ENCODE results near the gene IGFBP4.

The IGFBP4 gene

DNA sequence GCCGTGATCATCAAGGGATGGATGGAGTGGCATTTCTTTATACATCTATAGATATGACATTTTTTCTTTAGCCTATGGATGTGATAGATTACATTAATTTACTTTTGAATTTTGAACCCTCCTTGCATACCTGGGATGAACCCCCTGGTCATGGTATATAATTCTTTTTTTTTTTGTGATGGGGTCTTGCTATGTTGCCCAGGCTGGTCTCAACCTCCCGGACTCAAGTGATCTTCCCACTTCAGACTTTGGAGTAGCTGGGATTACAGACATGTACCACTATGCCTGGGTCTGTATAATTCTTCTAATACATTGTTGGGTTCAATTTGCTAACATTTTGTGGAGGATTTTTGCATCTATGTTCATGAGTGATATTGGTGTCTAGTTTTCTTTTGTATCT lies 59.9 kb downstream of the IGFBP4 start:
- DNase-seq, result no peak
- intact Hi-C loops (cut with DNase I), result no loop called here

DNA sequence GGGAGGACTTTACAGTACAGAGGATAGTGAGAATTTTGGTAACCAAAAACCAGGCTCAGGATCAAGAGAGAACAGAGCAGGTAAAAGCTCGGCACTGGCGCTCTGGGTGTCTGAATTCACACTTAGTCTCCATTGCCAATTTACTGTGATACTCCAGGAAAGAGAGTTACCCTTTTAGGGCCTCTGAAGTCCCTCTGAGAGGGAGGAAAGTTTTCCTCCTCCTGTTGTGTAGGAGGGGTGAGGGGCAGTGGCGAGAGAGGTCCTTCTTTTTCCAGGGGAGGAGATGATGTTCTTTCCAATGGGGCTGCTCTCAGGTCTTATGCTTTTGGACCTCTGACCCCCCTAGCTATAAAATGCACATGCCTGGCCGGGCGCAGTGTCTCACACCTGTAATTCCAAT lies 63.5 kb downstream of the IGFBP4 start:
- no peak for DNase-seq
- intact Hi-C loops (cut with DNase I), result no loop called here

Measured in posterior cingulate gyrus (tissue), 11 donors.